Panc1 (cell line): Measurements from ENCODE around the gene ITK. TPM values are rescaled to one million over a fixed set of nuclear protein-coding genes. Genes with fewer than 3 reads are reported as not detected.

Source experiments
- ATAC-seq: fragments of 200-7000 bp; cut with Tn5 transposase; 2 replicates; pipeline ENCODE4 v1.9.1; 2020; ENCODE audit warnings: mild to moderate bottlenecking, moderate library complexity
- BruUV-seq: library from RNA; stranded (reverse); fragments of 400-500 nt; replicated peaks from 2 replicates; lab custom pipeline; 2021; lab: Mats Ljungman, UMichigan
- CTCF ChIA-PET: fragments of 300-600 bp; sonication (Branson Sonifier 250); formaldehyde crosslinking; loops from one replicate; lab custom pipeline; 2022; ENCODE audit warnings: antibody characterized with exemption; lab: Charles Lee
- POLR2A ChIA-PET: fragments of 300-600 bp; sonication (Branson Sonifier 250); formaldehyde crosslinking; loops from one replicate; lab custom pipeline; 2022; ENCODE audit warnings: antibody characterized with exemption; lab: Charles Lee
- DNase-seq: peaks from one replicate; pipeline ENCODE4 v3.0.0-alpha.2; 2010; ENCODE audit warnings: low read depth, low spot score
- H3K27ac ChIP-seq: 2 replicates; pipeline ENCODE4 v1.5.1; 2011; ENCODE audit warnings: mild to moderate bottlenecking, low read length, inconsistent platforms
- H3K27me3 ChIP-seq: fragments of 200-500 bp; sonication (Bioruptor generic); 2 replicates; pipeline ENCODE4 v1.6.0; 2014; ENCODE audit warnings: low read length, inconsistent platforms; ENCODE audit not compliant: control insufficient read depth, insufficient read depth
- H3K36me3 ChIP-seq: fragments of 200-500 bp; sonication (Bioruptor generic); 2 replicates; pipeline ENCODE4 v1.5.1; 2014; ENCODE audit warnings: inconsistent platforms, mild to moderate bottlenecking, low read length, moderate library complexity; ENCODE audit not compliant: control insufficient read depth, insufficient read depth
- H3K4me1 ChIP-seq: 2 replicates; pipeline ENCODE4 v1.5.1; 2011; ENCODE audit warnings: inconsistent platforms, mild to moderate bottlenecking, low read length, moderate library complexity; ENCODE audit not compliant: control insufficient read depth, insufficient read depth
- H3K4me3 ChIP-seq, 2 experiments: 2 replicates each; pipeline ENCODE4 v1.5.1; 2011 to 2012; ENCODE audit warnings: low read depth in 2 of 2, low read length in 2 of 2, mild to moderate bottlenecking in 2 of 2, inconsistent platforms in 1 of 2, moderate library complexity in 1 of 2
- H3K9me3 ChIP-seq: fragments of 200-500 bp; sonication (Bioruptor generic); 2 replicates; pipeline ENCODE4 v1.5.1; 2014; ENCODE audit warnings: low read depth, mild to moderate bottlenecking, inconsistent platforms, low read length, moderate library complexity; ENCODE audit not compliant: control insufficient read depth, insufficient read depth
- POLR2AphosphoS5 ChIP-seq: IDR thresholded peaks from 2 replicates; pipeline ENCODE4 v1.6.1; 2012; ENCODE audit warnings: mild to moderate bottlenecking, low read depth, low read length, moderate library complexity
- SIN3A ChIP-seq: IDR thresholded peaks from 2 replicates; pipeline ENCODE4 v1.6.1; 2012; ENCODE audit warnings: low read depth, mild to moderate bottlenecking, low read length, moderate library complexity, borderline replicate concordance; ENCODE audit not compliant: insufficient read depth
- TCF7L2 ChIP-seq: IDR thresholded peaks from 2 replicates; pipeline ENCODE4 v1.6.1; 2011; ENCODE audit warnings: mild to moderate bottlenecking, low read depth, low read length, inconsistent platforms
- in situ Hi-C: cut with HindIII; loops from 2 replicates; pipeline ENCODE4 v1.10.0; 2016; ENCODE audit warnings: low sequenced_read_pairs, low pct_unique_long_range_greater_than_20kb
- intact Hi-C: fragments of 100-400 bp; cut with micrococcal nuclease; formaldehyde crosslinking; loops from one replicate; pipeline ENCODE4 v1.10.0; 2022; ENCODE audit not compliant: unreplicated experiment
- total RNA-seq: library from RNA; stranded (reverse); gene quantifications from one replicate; pipeline ENCODE4 v1.2.1, GENCODE V29; 2021; ENCODE audit not compliant: unreplicated experiment
- TF ChIP-seq, protein P1 (sequence below): fragments of 450-650 bp; IDR thresholded peaks from 2 replicates; pipeline ENCODE4 v1.5.1; 2017; ENCODE audit warnings: mild to moderate bottlenecking
- TF ChIP-seq, protein P2 (sequence below), 2 experiments: IDR thresholded peaks; 2 replicates each; pipeline ENCODE4 v1.6.1; 2011 to 2012; ENCODE audit warnings: low read depth in 2 of 2, control low read depth in 1 of 2, low read length in 1 of 2, mild to moderate bottlenecking in 1 of 2, moderate library complexity in 1 of 2; ENCODE audit not compliant: insufficient read depth in 1 of 2

ITK gene
- total RNA-seq, 1 experiment from 2014 or later, result 0.26 TPM

DNA sequence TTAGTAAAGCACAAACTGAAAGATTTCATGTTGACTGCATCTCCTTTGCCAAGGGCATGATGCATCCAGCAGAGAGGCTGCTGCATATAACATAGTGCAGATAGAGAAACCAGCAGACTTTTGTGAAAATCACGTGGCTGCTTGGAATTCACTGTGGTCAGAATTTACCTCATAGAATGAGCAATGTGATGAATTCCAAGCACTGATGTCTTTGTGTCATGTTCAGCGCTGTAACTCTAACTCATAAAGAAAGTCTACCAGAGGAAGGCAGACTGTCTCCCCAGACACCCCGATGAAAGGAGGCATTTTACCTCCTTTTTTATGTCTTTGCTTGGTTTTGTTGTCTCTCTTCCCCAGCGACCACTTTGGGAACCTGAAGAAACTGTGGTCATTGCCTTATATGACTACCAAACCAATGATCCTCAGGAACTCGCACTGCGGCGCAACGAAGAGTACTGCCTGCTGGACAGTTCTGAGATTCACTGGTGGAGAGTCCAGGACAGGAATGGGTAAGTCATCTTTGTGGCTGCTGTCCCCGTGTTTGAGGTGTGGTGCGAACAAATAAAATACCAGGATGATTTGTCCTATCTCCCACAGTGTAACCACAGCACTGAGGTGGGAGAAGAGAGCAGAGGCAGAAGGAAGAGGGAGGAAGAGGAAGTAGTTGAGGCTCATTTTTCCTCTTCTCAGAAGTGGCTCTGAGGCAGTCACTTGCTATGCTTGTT, 42.0 kb downstream of the ITK start:
- no peaks in the 10 kb centered on the region for H3K36me3 ChIP-seq
- DNase-seq (no peak), ATAC-seq (no peak)
- no peaks in the 10 kb centered on the region for H3K27me3 ChIP-seq
- no peak overlapping the region for H3K4me3 ChIP-seq
- CTCF ChIA-PET, result no interaction called here
- in situ Hi-C loops (no loop called here), intact Hi-C loops (no loop called here)
- no peak overlapping the region for H3K27ac ChIP-seq
- BruUV-seq, result no TSS peak
- no peaks in the 10 kb centered on the region for H3K9me3 ChIP-seq
- no peaks in the 10 kb centered on the region for H3K4me1 ChIP-seq
- POLR2A ChIA-PET, result no interaction called here
- TF ChIP-seq TCF7L2, result no peak
- TF ChIP-seq, protein P1, sequence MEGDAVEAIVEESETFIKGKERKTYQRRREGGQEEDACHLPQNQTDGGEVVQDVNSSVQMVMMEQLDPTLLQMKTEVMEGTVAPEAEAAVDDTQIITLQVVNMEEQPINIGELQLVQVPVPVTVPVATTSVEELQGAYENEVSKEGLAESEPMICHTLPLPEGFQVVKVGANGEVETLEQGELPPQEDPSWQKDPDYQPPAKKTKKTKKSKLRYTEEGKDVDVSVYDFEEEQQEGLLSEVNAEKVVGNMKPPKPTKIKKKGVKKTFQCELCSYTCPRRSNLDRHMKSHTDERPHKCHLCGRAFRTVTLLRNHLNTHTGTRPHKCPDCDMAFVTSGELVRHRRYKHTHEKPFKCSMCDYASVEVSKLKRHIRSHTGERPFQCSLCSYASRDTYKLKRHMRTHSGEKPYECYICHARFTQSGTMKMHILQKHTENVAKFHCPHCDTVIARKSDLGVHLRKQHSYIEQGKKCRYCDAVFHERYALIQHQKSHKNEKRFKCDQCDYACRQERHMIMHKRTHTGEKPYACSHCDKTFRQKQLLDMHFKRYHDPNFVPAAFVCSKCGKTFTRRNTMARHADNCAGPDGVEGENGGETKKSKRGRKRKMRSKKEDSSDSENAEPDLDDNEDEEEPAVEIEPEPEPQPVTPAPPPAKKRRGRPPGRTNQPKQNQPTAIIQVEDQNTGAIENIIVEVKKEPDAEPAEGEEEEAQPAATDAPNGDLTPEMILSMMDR, result no peak
- TF ChIP-seq SIN3A, result no peak

DNA sequence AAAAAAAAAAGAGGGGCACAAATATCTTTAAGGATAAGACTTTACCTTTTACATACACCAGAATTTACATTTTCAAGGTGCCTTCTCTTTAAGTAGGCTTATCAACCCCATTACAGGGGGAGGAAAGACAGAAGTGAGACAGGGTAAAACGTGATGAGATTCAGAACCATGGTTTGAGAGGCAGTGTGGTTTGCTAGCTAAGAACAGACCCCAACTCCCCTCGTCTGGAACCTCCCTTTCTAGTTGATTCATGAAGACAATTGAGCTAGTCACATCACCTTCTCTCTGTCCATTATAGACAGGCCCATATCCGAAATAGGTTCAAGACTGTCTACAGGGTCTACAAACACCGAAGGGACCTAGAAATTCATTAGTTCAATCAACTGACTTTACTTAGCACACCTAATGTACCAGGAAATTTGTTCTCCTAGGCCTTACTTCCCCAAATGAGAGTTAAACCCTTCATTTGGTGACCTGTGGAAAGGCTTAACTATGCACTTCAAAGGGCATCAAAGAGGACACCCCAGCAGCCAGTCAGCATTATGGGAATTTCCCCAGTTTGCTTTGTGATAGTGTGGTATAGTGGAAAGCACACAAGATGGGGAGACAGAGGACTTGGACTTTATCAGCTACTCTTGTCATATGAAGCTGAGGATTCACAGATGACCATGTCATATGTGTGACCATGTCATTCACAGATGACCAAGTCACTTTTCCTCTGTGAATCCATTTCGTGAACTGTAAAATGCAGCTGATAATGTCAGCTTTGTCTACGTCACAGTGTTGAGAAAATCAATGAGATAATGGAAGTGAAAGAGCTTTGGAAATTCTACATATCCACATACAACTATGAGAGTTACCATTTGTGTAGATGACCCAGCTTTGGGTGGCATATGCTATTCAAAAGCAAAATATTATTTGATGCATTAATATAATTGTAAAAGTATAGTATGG, 45.1 kb downstream of the ITK start:
- no peaks in the 10 kb centered on the region for H3K27me3 ChIP-seq
- ATAC-seq (no peak), DNase-seq (no peak)
- ChIA-PET CTCF (no interaction called here), POLR2A (no interaction called here)
- H3K4me3 ChIP-seq, result no peak overlapping the region
- no peak overlapping the region for H3K27ac ChIP-seq
- TF ChIP-seq SIN3A (no peak), POLR2AphosphoS5 (no peak), TCF7L2 (no peak)
- TF ChIP-seq, protein P1, result no peak
- TF ChIP-seq, protein P2, sequence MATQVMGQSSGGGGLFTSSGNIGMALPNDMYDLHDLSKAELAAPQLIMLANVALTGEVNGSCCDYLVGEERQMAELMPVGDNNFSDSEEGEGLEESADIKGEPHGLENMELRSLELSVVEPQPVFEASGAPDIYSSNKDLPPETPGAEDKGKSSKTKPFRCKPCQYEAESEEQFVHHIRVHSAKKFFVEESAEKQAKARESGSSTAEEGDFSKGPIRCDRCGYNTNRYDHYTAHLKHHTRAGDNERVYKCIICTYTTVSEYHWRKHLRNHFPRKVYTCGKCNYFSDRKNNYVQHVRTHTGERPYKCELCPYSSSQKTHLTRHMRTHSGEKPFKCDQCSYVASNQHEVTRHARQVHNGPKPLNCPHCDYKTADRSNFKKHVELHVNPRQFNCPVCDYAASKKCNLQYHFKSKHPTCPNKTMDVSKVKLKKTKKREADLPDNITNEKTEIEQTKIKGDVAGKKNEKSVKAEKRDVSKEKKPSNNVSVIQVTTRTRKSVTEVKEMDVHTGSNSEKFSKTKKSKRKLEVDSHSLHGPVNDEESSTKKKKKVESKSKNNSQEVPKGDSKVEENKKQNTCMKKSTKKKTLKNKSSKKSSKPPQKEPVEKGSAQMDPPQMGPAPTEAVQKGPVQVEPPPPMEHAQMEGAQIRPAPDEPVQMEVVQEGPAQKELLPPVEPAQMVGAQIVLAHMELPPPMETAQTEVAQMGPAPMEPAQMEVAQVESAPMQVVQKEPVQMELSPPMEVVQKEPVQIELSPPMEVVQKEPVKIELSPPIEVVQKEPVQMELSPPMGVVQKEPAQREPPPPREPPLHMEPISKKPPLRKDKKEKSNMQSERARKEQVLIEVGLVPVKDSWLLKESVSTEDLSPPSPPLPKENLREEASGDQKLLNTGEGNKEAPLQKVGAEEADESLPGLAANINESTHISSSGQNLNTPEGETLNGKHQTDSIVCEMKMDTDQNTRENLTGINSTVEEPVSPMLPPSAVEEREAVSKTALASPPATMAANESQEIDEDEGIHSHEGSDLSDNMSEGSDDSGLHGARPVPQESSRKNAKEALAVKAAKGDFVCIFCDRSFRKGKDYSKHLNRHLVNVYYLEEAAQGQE (IDR thresholded peaks at IDR 0.05; ENCODE audit: insufficient read depth in 1 of 2, low read depth in 2 of 2, low read length in 1 of 2), result no peak
- no peaks in the 10 kb centered on the region for H3K4me1 ChIP-seq
- no peaks in the 10 kb centered on the region for H3K36me3 ChIP-seq
- intact Hi-C loops, result no loop called here
- no TSS peak for BruUV-seq
- in situ Hi-C loops, result no loop called here
- no peaks in the 10 kb centered on the region for H3K9me3 ChIP-seq
